H1 (cell line): ENCODE results near the gene HELZ2. TPM values are rescaled to one million over a fixed set of nuclear protein-coding genes. Genes with fewer than 3 reads are reported as not detected.

Source experiments
- CTCF ChIA-PET: fragments of 300-600 bp; sonication (Branson Sonifier 250); formaldehyde crosslinking; loops from one replicate; lab custom pipeline; 2021; ENCODE audit not compliant: partially characterized antibody; lab: Charles Lee
- POLR2A ChIA-PET: fragments of 300-600 bp; sonication (Branson Sonifier 250); formaldehyde crosslinking; loops from one replicate; lab custom pipeline; 2021; ENCODE audit warnings: inconsistent platforms; ENCODE audit not compliant: partially characterized antibody; lab: Charles Lee
- DNase-seq, 2 experiments: peaks; one replicate each; pipeline versions ENCODE4 v3.0.0 to v3.0.0-alpha.2; 2010 to 2022; ENCODE audit warnings: low spot score in 2 of 2, low read depth in 1 of 2, mixed read lengths in 1 of 2
- FAIRE-seq: peaks from 2 replicates; lab custom pipeline; 2011; peaks lifted over from hg19 to GRCh38; lab: Jason Lieb, UNC
- H2AFZ ChIP-seq: 2 replicates; pipeline ENCODE4 v1.8.1; 2012; ENCODE audit warnings: low read length, inconsistent platforms
- H2AK5ac ChIP-seq: 2 replicates; pipeline ENCODE4 v1.6.1; 2013; ENCODE audit warnings: low read depth, low read length
- H2BK120ac ChIP-seq: replicated peaks from 2 replicates; pipeline ENCODE3; 2013; ENCODE audit warnings: low read depth, low read length, inconsistent platforms
- H2BK12ac ChIP-seq: 2 replicates; pipeline ENCODE4 v1.6.1; 2013; ENCODE audit warnings: low read depth, low read length
- H2BK15ac ChIP-seq: 2 replicates; pipeline ENCODE4 v1.6.1; 2013; ENCODE audit warnings: low read length
- H2BK20ac ChIP-seq: 2 replicates; pipeline ENCODE4 v1.6.1; 2013; ENCODE audit warnings: low read length
- H2BK5ac ChIP-seq: 2 replicates; pipeline ENCODE4 v1.6.1; 2013; ENCODE audit warnings: low read depth, low read length
- H3K14ac ChIP-seq: 2 replicates; pipeline ENCODE4 v1.6.1; 2013; ENCODE audit warnings: inconsistent platforms; ENCODE audit not compliant: insufficient read length
- H3K18ac ChIP-seq: 2 replicates; pipeline ENCODE4 v1.6.1; 2013; ENCODE audit warnings: low read length; ENCODE audit errors: extremely low read depth
- H3K23ac ChIP-seq: 2 replicates; pipeline ENCODE4 v1.6.1; 2013; ENCODE audit warnings: inconsistent platforms; ENCODE audit not compliant: insufficient read length
- H3K23me2 ChIP-seq: 2 replicates; pipeline ENCODE4 v1.6.1; 2013; ENCODE audit warnings: low read depth, low read length
- H3K27ac ChIP-seq: 2 replicates; pipeline ENCODE4 v1.6.1; 2011; ENCODE audit warnings: low read depth, low read length, inconsistent platforms
- H3K27me3 ChIP-seq, 4 experiments: replicated peaks in 1 of 4; 1 replicate in 1 of 4; 2 replicates in 3 of 4; pipeline versions ENCODE4 v1.6.1 to v1.8.1; 2011 to 2013; ENCODE audit warnings: low read length in 3 of 4, mild to moderate bottlenecking in 3 of 4, inconsistent platforms in 2 of 4, mixed read lengths in 2 of 4, moderate library complexity in 1 of 4; ENCODE audit not compliant: control insufficient read depth in 3 of 4, insufficient read depth in 3 of 4; ENCODE audit errors: extremely low read depth in 1 of 4
- H3K36me3 ChIP-seq, 4 experiments: 2 replicates each; pipeline versions ENCODE4 v1.6.1 to v1.8.1; 2011 to 2013; ENCODE audit warnings: mild to moderate bottlenecking in 4 of 4, low read length in 3 of 4, moderate library complexity in 2 of 4, control low read depth in 1 of 4, inconsistent platforms in 1 of 4; ENCODE audit not compliant: insufficient read depth in 4 of 4, control insufficient read depth in 2 of 4
- H3K4ac ChIP-seq: replicated peaks from 2 replicates; pipeline ENCODE3; 2013; ENCODE audit warnings: low read length, low read depth, mixed read lengths, inconsistent platforms; ENCODE audit not compliant: insufficient read length
- H3K4me1 ChIP-seq, 4 experiments: replicated peaks in 1 of 4; 1 replicate in 1 of 4; 2 replicates in 3 of 4; pipeline versions ENCODE4 v1.6.1 to v1.8.1; 2011 to 2013; ENCODE audit warnings: low read length in 3 of 4, inconsistent platforms in 2 of 4, mixed read lengths in 1 of 4; ENCODE audit not compliant: insufficient read depth in 4 of 4, control insufficient read depth in 3 of 4
- H3K4me2 ChIP-seq, 2 experiments: 2 replicates each; pipeline versions ENCODE4 v1.6.1 to v1.8.1; 2011 to 2013; ENCODE audit warnings: low read depth in 2 of 2, low read length in 2 of 2, control low read depth in 1 of 2, inconsistent platforms in 1 of 2, mild to moderate bottlenecking in 1 of 2; ENCODE audit not compliant: insufficient read depth in 1 of 2
- H3K4me3 ChIP-seq, 4 experiments: fragments of 200-600, 300-600 bp in 1 of 4; sonication (generic), shearing (Covaris generic), sonication (Bioruptor Twin) in 1 of 4; 2 replicates each; pipeline versions ENCODE4 v1.5.1 to v1.8.1; 2011 to 2016; ENCODE audit warnings: low read length in 4 of 4, low read depth in 3 of 4, control low read depth in 2 of 4, inconsistent platforms in 2 of 4, mild to moderate bottlenecking in 2 of 4, mixed read lengths in 1 of 4, moderate library complexity in 1 of 4; ENCODE audit not compliant: insufficient read depth in 2 of 4; ENCODE audit errors: extremely low read depth in 1 of 4
- H3K56ac ChIP-seq: replicated peaks from 2 replicates; pipeline ENCODE3; 2013; ENCODE audit warnings: low read depth, mild to moderate bottlenecking, mixed read lengths, low read length, inconsistent platforms; ENCODE audit not compliant: insufficient read length
- H3K79me1 ChIP-seq: 2 replicates; pipeline ENCODE4 v1.6.1; 2013; ENCODE audit warnings: low read depth, low read length, control low read depth
- H3K79me2 ChIP-seq, 2 experiments: 2 replicates each; pipeline versions ENCODE4 v1.6.1 to v1.8.1; 2012 to 2013; ENCODE audit warnings: low read length in 2 of 2, mild to moderate bottlenecking in 2 of 2, inconsistent platforms in 1 of 2; ENCODE audit not compliant: insufficient read depth in 2 of 2, control insufficient read depth in 1 of 2
- H3K9ac ChIP-seq, 4 experiments: replicated peaks in 1 of 4; 1 replicate in 1 of 4; 2 replicates in 3 of 4; pipeline versions ENCODE4 v1.6.1 to v1.8.1; 2011 to 2013; ENCODE audit warnings: low read depth in 3 of 4, low read length in 3 of 4, control low read depth in 2 of 4, mild to moderate bottlenecking in 2 of 4, moderate library complexity in 2 of 4, inconsistent platforms in 1 of 4; ENCODE audit errors: extremely low read depth in 1 of 4
- H3K9me3 ChIP-seq, 2 experiments: 2 replicates each; pipeline versions ENCODE4 v1.6.1 to v1.8.1; 2012 to 2013; ENCODE audit warnings: mild to moderate bottlenecking in 2 of 2, moderate library complexity in 2 of 2, control low read depth in 1 of 2, inconsistent platforms in 1 of 2, low read depth in 1 of 2, low read length in 1 of 2, mixed read lengths in 1 of 2; ENCODE audit not compliant: insufficient read depth in 2 of 2
- H4K20me1 ChIP-seq, 2 experiments: replicated peaks in 1 of 2; 2 replicates each; pipeline versions ENCODE3 to v1.8.1; 2011 to 2013; ENCODE audit warnings: inconsistent platforms in 2 of 2, low read length in 2 of 2, mild to moderate bottlenecking in 1 of 2; ENCODE audit not compliant: insufficient read depth in 2 of 2, control insufficient read depth in 1 of 2
- H4K5ac ChIP-seq: 2 replicates; pipeline ENCODE4 v1.6.1; 2013; ENCODE audit warnings: low read length, low read depth, mixed read lengths, inconsistent platforms; ENCODE audit not compliant: insufficient read length
- H4K8ac ChIP-seq: 2 replicates; pipeline ENCODE4 v1.8.0; 2013; ENCODE audit warnings: mild to moderate bottlenecking, moderate library complexity, low read length, inconsistent platforms; ENCODE audit not compliant: insufficient read depth; ENCODE audit errors: extremely low read depth
- H4K91ac ChIP-seq: replicated peaks from 2 replicates; pipeline ENCODE3; 2013; ENCODE audit warnings: low read length, mixed read lengths, inconsistent platforms; ENCODE audit not compliant: insufficient read length
- EGR1 ChIP-seq: IDR thresholded peaks from 2 replicates; pipeline ENCODE4 v1.6.1; 2011; ENCODE audit warnings: low read depth, low read length, borderline replicate concordance
- JUN ChIP-seq: IDR thresholded peaks from 2 replicates; pipeline ENCODE4 v1.6.1; 2011; ENCODE audit warnings: low read depth, mild to moderate bottlenecking, improper control_type of control experiment, low read length
- POLR2AphosphoS5 ChIP-seq: IDR thresholded peaks from 2 replicates; pipeline ENCODE4 v1.6.1; 2011; ENCODE audit warnings: low read depth, low read length
- RBBP5 ChIP-seq: IDR thresholded peaks from 2 replicates; pipeline ENCODE4 v1.7.1; 2012; ENCODE audit warnings: low read depth, mild to moderate bottlenecking, inconsistent platforms, low read length, moderate library complexity, borderline replicate concordance
- TAF1 ChIP-seq: IDR thresholded peaks from 2 replicates; pipeline ENCODE4 v1.6.1; 2011; ENCODE audit warnings: mild to moderate bottlenecking, low read depth, low read length
- ZNF274 ChIP-seq: IDR thresholded peaks from 2 replicates; pipeline ENCODE4 v1.7.0; 2012; ENCODE audit warnings: low read length, borderline replicate concordance; ENCODE audit errors: extremely low read depth
- WGBS, 2 experiments: shearing (Covaris generic) in 1 of 2; methylation state at CpG; one replicate each; pipeline versions ENCODE4 v1.1.6 to v1.1.7; 2013 to 2015; ENCODE audit warnings: low lambda C conversion rate in 2 of 2, mixed read lengths in 2 of 2, inconsistent platforms in 1 of 2, low coverage in 1 of 2, missing lambda C conversion rate in 1 of 2; ENCODE audit not compliant: insufficient replicate concordance in 2 of 2, insufficient coverage in 1 of 2, insufficient read length in 1 of 2; ENCODE audit errors: extremely low coverage in 1 of 2, missing lambda C conversion rate in 1 of 2; 5-methylcytosine and 5-hydroxymethylcytosine counted together
- polyA plus RNA-seq, 7 experiments: library from polyadenylated mRNA; depleted of rRNA in 3 of 7; stranded (reverse) in 5 of 7; unstranded in 2 of 7; fragments of >200 nt in 5 of 7; fragments of 200-250 nt in 2 of 7; gene quantifications; 1 replicate in 5 of 7; 2 replicates in 1 of 7; 4 replicates in 1 of 7; pipeline versions ENCODE4 v1.2.1 to v1.2.3, GENCODE V29; 2011 to 2013; ENCODE audit warnings: missing spikeins in 2 of 7, mixed read lengths in 2 of 7
- total RNA-seq: library from RNA; stranded (reverse); fragmentation: NEBNext Ultra II Directional; extraction: Animal tissue kit (Norgen Biotek cat#: 25700); gene quantifications from 2 replicates; pipeline ENCODE4 v1.2.1, GENCODE V29; 2021

The HELZ2 gene
- total and polyA plus RNA-seq, 2 of the 8 experiments (the other 6 are each of a cell fraction or from before 2014, with no cell fraction given), result 7.9 to 17.5 TPM

GRCh38 chr20:63598479-63599395 lies 24.7 kb upstream of the HELZ2 start:
- no peak overlapping the region for H3K18ac ChIP-seq
- CTCF ChIA-PET, result interaction anchor here (1.0 to 2.9 kb wide), 9 partner anchors 10 to 375 kb away, joined by 3 to 13 read pairs (median 3); partner anchors contain the start of gene PTK6
- H3K9ac ChIP-seq, result no peak overlapping the region
- H3K4me1 ChIP-seq, result no peaks in the 10 kb centered on the region
- no peaks in the 10 kb centered on the region for H3K79me2 ChIP-seq
- peaks cover 2% of the 10 kb centered on the region; the same call in 1 of the 2 replicates for H3K79me1 ChIP-seq
- no peak overlapping the region for H3K14ac ChIP-seq
- H4K91ac ChIP-seq, result no peak overlapping the region
- no peak overlapping the region for H2BK12ac ChIP-seq
- H2AFZ ChIP-seq, result no peak overlapping the region
- POLR2A ChIA-PET, result interaction anchor here (1.4 kb wide), 1 partner anchor 28 kb away, joined by 3 read pairs; the partner anchor contains the start of gene GMEB2
- no peak overlapping the region for H2AK5ac ChIP-seq
- no peak overlapping the region for H2BK15ac ChIP-seq
- H4K5ac ChIP-seq, result no peak overlapping the region
- H3K36me3 ChIP-seq, result peaks cover 9 to 27% (median 10%) of the 10 kb centered on the region in 4 experiments; a peak in 7 of 8 replicates
- H3K4me2 ChIP-seq, result no peak overlapping the region
- no peak for FAIRE-seq
- H2BK120ac ChIP-seq, result no peak overlapping the region
- H3K23me2 ChIP-seq, result no peaks in the 10 kb centered on the region
- no peak overlapping the region for H3K23ac ChIP-seq
- H3K9me3 ChIP-seq, result no peaks in the 10 kb centered on the region
- 88% methylated on average over 33 of the region's 33 CpGs; no CpG with 5 or more reads in 1 of the 2 experiments for WGBS, 2 experiments
- H4K20me1 ChIP-seq, result peaks cover 0 to 3% of the 10 kb centered on the region in 2 experiments
- H3K27me3 ChIP-seq, result no peaks in the 10 kb centered on the region
- peak overlapping the region; percentile 14; the same call in 1 of the 2 replicates for H4K8ac ChIP-seq
- no peak overlapping the region for H2BK20ac ChIP-seq
- H2BK5ac ChIP-seq, result peak overlapping the region; percentile 16; the same call in 1 of the 2 replicates
- H3K27ac ChIP-seq, result no peak overlapping the region
- no peak overlapping the region for H3K56ac ChIP-seq
- no peak overlapping the region for H3K4ac ChIP-seq
- no peak for DNase-seq
- H3K4me3 ChIP-seq, result no peak overlapping the region
- TF ChIP-seq ZNF274 (no peak), RBBP5 (no peak), EGR1 (no peak), JUN (no peak), POLR2AphosphoS5 (no peak), TAF1 (no peak)
